Measurements from ENCODE around the gene CBLN3.
"Not testable (repeated sequence)": the region's sequence is repeated elsewhere in the genome, so short reads cannot be mapped to it uniquely, and the experiment has no call there.

CBLN3 gene

DNA sequence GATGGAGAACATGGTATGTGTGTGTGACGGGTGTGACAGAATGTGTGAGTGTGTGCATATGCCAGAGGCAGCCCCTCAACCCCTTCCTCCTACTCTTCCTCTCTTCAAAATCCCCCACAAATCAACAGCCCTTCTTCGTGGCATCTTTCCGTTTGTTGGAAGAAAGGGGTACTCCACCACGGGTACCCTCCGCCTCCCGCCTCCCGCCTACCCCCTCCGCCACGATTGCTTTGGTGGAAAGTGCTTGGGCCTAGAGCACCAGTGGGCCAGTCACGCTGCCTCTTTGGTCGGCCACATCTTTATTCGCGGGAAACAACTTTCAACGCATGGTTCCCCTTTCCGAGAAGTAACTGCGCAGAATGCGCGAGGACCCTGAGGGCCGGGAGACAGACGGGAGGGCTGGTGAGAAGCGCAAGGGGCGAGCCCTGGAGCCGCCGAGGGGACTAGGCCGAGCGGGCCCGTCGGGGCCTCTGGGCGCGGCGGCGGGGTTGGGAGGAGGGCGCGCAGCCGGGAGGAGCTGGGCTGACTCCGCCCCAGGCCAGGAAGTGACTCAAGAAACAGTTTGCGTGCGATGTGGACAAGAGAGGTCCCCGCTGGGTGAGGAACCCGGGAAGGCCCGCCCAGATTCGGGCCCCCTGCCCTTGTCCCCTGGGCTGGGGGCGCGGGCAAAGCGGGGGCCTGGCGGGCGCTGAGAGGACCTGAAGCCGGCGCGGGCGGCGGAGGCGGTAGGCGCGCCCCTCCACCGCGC lies at the start of gene CBLN3, which contains the start of gene KHNYN:
TSS of gene CBLN3 (minus strand) at position 274 of the 748 bp plus-strand sequence. CDS start 614 bp downstream, outside the sequence.
TSS of gene KHNYN (plus strand) at position 560 of the 748 bp plus-strand sequence. CDS start 777 bp downstream, outside the sequence.
- DNase-seq: peak in 12 of 14 donors; percentile 69 to 89 (median 82)

DNA sequence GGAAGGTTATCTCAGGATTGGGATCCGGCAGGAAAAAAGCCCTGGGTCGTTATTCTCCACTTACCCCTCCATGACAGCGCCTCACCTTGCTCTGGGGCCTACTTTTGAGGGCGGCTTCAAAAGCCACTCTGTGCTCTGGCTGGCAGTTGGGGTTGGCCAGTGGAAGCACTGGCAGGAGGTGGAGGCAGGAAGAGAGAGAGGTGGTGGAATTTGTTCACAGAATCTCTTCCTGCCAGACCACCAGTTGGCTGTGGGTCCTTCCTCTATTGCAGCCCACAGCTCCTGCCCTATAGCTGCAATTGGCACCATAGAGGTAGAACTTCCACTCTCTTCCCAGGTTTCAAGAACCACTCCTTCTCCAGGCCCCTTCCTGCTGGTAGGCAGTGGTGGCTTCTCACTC lies 45.8 kb upstream of the CBLN3 start:
- no peak for DNase-seq

DNA sequence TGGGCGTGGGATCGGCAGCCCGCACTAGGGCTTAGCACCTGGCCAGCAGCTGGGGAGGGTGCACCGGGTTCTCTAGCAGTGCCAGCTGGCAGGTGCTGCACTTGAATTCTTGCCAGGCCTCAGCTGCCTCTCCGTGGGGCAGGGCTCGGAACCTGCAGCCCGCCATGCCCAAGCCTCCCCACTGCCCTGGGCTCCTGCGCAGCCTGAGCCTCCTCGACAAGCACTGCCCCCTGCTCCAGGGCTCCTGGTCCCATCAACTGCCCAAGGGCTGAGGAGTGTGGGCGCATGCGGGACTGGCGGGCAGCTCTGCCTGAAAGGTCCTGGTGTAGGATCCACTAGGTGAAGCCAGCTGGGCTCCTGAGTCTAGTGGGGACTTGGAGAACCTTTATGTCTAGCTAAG lies 43.7 kb upstream of the CBLN3 start:
- no peak for DNase-seq

DNA sequence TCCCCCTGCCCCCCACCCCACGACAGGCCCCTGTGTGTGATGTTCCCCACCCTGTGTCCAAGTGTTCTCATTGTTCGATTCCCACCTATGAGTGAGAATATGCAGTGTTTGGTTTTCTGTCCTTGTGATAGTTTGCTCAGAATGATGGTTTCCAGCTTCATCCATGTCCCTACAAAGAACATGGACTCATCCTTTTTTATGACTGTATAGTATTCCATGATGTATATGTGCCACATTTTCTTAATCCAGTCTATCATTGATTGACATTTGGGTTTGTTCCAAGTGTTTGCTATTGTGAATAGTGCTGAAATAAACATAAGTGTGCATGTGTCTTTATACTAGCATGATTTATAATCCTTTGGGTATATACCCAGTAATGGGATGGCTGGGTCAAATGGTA lies 41.0 kb upstream of the CBLN3 start:
- DNase-seq: not testable (repeated sequence)

DNA sequence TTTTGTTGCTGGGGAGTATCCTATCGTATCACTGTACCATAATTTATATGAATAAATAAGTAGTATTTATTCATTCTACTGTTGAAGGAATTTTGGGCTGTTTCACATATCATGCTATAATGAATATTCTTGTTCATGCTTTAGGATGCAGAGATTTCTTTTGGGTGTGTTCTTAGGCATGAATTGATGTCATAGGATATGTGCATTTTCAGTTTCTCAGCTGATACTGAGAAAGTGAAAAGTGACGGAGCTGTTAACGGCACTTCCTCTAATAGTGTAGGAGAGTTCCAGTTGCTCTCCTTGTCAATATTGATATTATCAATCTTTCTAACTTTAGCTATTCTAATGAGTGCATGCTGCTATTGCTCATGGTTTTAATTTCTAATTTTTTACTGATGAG lies 36.3 kb upstream of the CBLN3 start:
- no peak for DNase-seq

DNA sequence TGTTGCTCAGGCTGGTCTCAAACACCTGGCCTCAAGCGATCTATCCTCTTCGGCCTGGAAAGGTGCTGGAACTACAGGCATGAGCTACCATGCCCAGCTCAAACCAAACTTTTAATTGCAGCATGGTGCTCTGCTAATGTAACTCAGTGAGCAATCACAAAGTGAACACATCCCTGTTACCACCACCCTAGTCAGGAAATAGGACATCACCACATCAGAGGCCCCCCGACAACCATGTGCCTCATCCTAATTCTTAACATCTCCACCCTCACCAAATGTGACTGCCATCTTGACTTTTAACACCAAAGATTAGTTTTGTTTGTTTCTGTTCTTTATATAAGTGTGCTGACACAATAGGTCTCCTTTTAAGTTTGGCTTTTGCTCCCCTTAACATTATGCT lies 35.9 kb upstream of the CBLN3 start:
- DNase-seq: no peak

DNA sequence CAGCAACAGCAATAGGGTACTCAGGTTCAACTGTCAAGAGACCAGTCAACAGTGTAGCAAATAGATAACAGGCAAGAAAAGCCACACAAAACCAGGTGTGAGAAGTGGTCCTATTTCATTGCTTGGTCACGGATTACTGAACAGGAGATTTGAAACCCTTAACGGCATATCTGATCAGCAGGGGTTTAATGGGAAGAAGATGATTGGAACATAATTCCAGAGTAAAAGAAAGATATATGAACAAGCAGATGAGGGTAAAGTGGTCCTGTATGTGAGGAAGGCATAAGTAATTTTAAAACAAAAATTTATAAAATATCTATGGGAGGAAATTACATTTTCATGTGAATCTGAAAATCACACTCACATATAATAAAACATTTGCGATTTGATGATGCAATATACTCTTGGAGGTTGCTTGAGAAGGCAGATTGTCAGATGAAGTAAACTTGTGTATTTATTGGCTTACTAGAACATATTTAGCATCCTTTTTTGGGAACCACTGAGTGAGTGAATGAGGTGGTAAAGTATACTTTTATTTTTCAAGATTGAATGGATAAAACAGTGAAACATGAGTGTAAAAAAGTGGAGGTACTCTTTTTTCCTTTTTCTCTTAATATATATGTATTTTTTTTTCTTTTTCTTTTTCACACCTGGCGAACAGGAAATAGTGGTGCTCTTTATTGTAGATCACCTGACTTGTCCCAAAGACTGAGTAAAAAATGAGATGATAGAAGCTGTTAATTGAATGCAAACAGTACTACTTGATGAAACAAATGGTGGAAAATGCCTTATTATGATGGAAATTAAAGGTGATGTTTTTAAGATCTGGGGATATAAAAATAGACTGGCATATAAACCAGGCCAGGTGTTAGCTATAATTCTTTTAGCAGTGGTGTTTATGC lies 34.7 kb upstream of the CBLN3 start:
- DNase-seq: no peak

DNA sequence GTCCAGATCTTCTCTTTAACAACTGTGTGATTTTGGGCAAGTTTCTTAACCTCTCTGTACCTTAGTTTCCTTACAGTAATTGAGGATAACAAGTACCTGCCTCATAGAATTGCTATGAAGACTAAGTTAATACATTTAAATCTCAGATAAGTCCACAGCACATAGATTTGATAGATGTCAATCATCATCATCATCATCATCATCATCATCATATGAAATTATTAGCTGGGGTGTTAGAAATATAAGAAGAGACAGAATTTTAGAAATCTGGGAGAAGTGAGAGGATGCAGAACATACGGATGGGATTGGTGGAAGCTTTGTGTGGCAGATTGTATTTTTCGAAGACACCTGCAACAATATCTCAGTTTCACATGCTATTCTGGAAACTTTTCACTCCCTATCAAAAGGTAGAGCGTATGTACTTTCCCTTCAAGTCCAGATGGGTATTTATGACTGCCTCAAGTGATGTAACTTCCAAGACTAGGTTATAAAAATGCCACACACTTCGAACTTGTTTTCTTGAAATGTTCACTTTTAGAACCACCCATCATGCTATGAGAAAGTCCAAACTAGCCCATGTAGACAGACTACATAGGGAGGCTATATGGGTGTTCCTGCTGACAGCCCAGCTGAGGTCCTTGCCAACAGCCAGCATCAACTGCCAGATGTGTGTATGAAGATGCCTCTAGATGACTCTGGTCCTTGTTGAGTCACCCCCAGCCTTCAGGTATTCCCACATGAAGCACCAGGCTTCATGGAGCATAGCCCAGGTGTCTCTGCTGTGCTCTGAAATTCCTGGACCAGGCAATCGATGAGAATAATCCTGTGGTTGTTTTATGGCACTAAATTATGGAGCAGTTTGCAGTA lies 33.8 kb upstream of the CBLN3 start:
- no peak for DNase-seq

DNA sequence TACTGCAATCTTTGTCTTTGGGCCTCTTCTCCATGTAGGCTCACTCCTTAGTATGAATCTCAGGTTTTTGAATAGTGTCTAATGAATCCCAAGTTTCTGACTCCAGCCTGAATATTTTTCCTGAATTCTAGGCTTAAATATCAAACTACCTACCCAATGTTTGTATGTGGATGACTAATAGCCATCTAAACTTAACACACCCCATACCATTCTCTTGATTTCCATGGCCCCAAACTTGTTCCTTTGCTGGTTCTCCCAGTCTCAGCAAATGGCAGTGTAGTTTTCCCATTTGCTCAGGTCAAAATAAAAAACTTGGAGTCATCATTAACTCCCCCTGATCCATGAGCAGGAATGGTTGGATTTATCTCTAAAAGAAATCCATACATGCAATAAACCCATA lies 31.9 kb upstream of the CBLN3 start:
- no peak for DNase-seq

DNA sequence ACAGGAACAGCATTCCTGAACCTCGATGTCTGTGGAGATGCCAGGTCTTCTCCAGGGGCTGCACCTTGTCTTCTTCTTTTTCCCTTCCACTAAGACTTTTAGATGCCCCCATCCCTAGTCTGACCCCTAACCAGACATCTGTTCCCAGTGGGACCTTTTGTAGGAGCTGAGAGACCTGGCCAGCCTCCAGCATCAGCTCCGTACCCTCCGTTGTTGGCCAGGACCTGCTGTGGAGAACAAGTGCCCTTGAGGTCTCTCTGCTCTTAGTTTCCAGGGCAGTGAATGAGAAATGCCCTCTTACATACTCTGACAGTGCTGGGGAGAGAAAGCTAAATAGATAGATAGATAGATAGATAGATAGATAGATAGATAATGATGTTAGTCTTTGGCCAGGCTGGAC lies 29.9 kb upstream of the CBLN3 start:
- DNase-seq: no peak

DNA sequence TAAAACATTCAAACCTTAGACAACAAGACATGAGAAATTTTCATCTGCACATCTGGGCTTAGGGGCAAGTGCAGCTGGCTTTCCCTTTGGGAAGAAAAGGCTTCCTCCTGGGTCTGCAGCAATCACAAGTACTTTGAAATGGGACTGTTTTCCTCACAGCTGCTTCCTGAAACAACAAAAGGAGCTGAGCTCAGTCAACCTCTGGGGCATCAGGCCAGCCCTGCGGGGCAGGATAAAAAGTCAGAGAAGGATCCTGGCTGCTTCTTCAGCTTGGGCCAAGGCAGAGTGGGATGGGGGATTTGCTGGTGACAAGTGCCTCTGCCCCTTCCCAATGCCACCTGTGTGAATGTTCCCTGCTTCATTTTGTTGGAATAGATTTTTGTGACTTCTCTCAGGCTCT lies 29.3 kb upstream of the CBLN3 start:
- DNase-seq: no peak

DNA sequence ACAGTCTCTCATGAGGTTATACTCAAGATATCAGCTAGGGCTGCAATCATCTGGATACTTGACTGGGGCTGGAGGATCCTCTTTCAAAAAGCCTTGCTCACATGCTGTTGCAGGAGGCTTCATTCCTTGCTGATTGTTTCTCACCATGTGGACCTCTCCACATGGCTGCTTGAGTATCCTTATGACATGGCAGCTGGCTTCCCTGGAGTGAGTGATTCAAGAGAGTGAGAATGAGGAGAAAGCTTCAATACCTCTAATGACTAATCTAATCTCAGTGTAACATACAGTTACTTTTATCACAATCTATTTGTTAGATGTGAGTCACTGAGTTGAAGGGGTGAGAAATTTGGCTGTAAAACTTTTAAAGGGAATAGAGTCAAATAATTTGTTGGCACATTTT lies 27.5 kb upstream of the CBLN3 start:
- no peak for DNase-seq

DNA sequence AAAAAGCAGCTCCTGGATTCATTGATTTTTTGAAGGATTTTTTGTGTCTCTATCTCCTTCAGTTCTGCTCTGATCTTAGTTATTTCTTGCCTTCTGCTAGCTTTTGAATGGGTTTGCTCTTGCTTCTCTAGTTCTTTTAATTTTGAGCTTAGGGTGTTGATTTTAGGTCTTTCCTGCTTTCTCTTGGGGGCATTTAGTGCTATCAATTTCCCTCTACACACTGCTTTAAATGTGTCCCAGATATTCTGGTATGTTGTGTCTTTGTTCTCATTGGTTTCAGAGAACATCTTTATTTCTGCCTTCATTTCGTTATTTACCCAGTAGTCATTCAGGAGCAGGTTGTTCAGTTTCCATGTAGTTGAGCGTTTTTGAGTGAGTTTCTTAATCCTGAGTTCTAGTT lies 21.4 kb upstream of the CBLN3 start:
- DNase-seq: not testable (repeated sequence)

DNA sequence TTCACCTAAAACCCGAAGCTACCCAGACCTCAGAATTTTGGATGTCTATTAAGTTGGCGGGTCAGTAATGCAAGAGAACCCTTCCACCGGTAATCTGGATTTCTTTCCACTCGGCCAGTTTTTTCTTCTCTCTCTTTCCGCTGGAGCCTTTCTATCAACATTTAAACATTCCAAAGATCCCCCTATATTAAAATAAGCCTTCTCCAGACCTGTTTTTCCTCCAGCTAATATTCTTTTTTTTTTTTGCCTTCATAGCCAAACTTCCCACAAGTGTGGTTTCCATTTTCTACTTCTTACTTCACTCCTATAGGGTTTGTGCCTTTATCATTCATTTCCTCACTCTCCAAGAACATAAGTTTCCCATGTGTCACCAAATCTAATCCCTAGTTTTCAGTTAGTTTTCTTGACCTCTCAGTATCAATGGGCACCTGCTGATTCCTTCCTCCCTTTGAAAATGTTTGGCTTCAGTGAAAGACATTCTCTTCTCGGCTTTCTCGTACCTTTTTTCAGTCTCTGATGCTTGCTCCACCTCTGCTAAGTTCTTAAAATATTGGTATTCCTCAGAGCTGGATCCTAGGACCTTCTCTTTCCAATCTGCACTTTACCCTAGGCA lies 13.7 kb upstream of the CBLN3 start:
- no peak for DNase-seq

DNA sequence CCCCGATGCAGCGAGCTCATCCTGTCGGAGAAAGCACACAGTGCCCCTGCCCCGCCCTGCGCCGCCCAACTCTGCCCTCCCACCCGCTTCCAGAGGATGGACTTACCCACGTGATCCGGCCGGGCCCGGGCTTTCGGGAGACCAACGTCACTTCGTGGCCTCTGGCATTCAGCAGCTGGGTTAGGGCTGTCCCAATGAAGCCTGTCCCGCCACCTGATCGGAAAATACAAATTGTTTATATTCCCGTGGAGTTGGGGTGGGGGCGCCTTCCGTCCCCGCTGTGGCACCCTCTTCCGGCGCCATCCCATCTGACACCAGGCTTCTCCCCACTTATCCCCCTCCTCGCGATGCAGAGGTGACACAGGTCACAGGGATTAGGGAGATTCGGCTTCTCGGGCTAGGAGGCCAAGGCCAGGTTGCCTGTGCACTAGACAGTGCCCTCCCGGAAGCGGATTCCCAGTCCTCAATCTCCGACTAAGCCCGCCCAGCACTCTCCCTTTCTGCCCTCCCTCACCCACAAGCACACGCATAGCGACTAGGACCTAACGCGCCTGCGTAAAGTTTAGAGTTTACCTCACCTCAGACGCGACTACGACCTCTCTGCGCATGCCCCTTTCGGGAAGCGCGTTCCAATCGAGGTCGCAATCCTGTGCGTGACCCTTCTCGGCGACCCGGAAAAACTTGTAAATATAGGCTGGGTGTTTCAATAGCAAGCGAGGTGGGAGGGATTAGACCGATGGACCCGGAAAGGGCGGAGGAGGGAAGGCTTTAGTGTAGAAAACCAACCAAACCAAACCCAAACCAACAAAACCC lies 13.0 kb upstream of the CBLN3 start, which contains the start of gene SDR39U1:
TSS of gene SDR39U1 (minus strand) at position 537 of the 813 bp plus-strand sequence. CDS start at position 530, 7 bp downstream.
- peak; percentile 68 to 99 (median 96) for DNase-seq

DNA sequence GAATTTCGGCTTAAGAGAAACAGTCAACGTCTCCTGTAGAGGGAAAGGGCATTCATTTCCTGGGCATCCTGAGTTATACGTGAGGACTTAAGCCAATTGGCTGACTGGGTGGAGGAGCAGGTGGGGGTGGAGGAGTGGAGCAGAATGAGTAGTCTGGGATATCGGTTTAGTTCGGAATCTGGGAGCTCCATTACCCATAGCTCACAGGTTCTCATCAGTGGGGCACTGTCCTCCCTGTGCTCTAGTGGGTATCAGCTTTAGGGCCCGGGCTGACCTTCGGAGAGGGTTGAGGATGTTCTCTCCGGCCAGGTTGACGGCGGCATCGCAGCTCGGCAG lies 12.4 kb upstream of the CBLN3 start:
- DNase-seq: no peak

DNA sequence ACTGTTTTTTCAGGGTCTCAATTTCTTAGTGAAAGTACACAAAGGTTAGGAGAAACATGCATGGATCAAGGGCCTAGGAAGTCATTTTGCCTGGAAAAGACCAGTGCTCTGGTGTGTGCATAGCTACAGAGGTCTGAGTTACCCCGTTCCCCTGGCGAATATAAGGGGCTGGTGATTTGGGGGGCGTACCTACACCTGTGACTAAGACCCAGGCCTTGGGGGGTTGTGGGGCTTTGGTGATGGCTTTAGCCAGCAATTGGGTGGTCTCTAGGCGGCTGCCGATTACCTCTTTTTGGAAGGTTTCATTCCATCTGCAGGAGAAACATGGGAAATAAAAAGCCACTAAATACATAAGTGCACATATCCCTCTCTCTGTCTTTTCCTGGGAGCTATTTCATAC lies 12.0 kb upstream of the CBLN3 start:
- DNase-seq: no peak

DNA sequence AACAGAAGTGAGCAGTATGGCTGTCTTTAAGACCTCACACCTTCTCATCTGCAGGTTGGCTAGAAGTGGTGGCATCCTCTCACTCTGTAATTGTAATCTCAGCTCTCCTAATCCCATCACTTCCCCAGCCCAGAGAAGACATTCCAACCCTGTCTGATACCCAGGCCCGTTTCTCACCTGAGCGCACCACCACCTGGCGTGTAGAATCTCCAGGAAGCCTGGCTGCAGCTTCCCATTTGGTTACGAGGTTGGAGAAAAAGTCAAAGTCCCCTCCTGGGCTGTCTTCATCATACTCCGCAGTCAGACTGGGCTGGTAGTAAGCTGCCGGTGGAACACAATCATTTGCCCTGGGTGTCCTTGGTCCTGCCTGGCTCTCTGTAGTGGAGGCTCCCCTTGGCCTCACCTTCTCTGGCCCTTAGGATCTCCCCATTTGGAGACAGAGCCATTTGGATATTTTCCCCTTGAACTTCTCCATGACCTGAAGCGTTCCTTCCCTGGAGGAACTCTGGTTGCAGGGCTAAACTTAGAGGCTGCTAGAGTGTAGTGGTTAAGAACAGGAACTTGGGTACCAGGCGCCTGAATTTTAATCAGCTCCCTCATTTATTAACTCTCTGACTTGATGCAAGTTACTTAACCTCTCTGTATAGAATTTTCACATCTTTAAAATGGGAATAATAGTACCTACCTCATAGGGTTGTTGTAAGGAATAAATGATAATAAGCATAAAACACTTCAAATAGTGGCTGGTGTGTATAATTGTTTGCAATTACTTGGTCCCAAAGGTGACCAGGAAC lies 11.3 kb upstream of the CBLN3 start:
- DNase-seq: no peak

DNA sequence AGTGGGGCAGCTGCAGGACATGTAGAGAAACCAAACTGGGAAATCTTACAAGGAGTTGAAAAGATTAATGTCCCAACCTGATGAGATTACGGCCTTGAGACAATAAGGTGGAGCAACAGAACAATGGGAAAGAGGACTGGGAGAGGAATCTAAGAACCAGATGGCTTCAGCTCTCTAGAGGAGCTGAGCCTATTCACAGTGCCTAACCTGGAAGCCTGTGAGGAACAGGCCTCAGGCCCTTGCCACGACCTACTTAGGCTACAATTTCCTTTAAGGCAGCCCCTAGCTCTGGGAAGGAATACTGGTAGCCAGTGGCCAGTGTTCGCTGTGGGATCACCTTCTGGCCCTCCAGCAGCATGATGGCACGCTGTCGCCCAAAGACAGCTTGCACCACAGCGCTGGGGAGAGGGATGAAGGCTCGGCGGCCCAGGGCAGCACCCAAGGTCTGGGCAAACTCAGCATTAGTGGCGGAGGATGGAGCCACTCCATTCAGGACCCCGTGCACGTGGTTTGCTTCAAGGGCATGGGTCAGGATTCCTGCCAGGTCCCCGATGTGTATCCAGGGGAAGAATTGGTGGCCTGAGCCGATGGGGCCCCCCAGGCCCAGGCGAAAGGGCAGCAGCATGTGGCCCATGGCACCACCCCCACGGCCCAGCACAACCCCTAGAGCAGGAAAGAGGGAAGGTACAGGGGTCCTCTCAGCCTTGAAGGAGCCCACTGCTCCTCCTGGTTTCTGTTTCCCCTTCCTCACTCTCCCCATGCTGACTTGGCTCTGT lies 10.6 kb upstream of the CBLN3 start:
- DNase-seq: no peak

DNA sequence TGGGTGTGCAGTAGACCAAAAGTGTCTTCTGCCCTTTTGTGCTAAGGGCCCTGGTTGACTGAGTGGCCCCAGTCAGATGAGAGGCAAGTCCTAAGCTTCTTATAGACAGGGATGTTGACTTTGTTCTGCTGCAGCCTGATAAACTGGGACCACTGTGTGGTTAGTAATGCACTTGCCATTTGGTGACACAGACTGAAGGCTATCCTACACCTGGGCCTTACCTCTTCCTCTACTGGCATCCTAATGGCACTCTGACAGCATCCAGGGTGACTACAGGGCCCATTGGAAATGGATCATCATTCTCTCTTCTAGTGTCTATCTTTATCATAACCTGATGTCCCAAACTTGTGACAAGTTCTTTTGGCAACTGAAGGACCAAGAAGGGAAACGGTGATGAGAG lies 9.8 kb upstream of the CBLN3 start:
- DNase-seq: no peak
